IPS-18c (cell line): ENCODE results near the gene SOHLH1.

Experiments
- H3K4me3 ChIP-seq: 2 replicates; pipeline ENCODE4 v1.7.0; 2013; ENCODE audit warnings: low read depth, mild to moderate bottlenecking, low read length, moderate library complexity; ENCODE audit not compliant: insufficient read depth
- H3K9me3 ChIP-seq: one replicate; pipeline ENCODE4 v1.6.1; 2013; ENCODE audit warnings: mild to moderate bottlenecking, low read length, moderate library complexity; ENCODE audit not compliant: control insufficient read depth, insufficient read depth

Gene SOHLH1

GRCh38 chr9:135699440-135699839, at the start of gene SOHLH1:
Gene SOHLH1, minus strand, starts transcription at chr9:135699481. Its CDS starts 14 bp downstream, at chr9:135699467.
- H3K4me3 ChIP-seq: no peak within 1 kb of the TSS
- H3K9me3 ChIP-seq: no peaks in the 10 kb centered on the region

GRCh38 chr9:135748676-135749075, 49.4 kb upstream of the SOHLH1 start:
- H3K4me3 ChIP-seq: no peak overlapping the region

GRCh38 chr9:135747311-135747710, 48.0 kb upstream of the SOHLH1 start:
- H3K4me3 ChIP-seq: no peak overlapping the region
- no peaks in the 10 kb centered on the region for H3K9me3 ChIP-seq

More at GRCh38 chr9:135748676-135749075, 49.4 kb upstream of the SOHLH1 start:
- no peaks in the 10 kb centered on the region for H3K9me3 ChIP-seq

GRCh38 chr9:135746565-135746964, 47.3 kb upstream of the SOHLH1 start:
- Histone ChIP-seq H3K4me3 (no peak overlapping the region), H3K9me3 (no peaks in the 10 kb centered on the region)

GRCh38 chr9:135745686-135746324, 46.5 kb upstream of the SOHLH1 start:
- Histone ChIP-seq H3K4me3 (no peak overlapping the region), H3K9me3 (no peaks in the 10 kb centered on the region)

GRCh38 chr9:135745189-135745588, 45.9 kb upstream of the SOHLH1 start:
- no peaks in the 10 kb centered on the region for H3K9me3 ChIP-seq

GRCh38 chr9:135744333-135745070, 45.2 kb upstream of the SOHLH1 start:
- H3K9me3 ChIP-seq: no peaks in the 10 kb centered on the region
- H3K4me3 ChIP-seq: no peak overlapping the region

More at GRCh38 chr9:135745189-135745588, 45.9 kb upstream of the SOHLH1 start:
- H3K4me3 ChIP-seq: no peak overlapping the region

- no peak overlapping the region for H3K4me3 ChIP-seq
- H3K9me3 ChIP-seq: no peaks in the 10 kb centered on the region
Measured at GRCh38 chr9:135743546-135744332, 44.5 kb upstream of the SOHLH1 start.

GRCh38 chr9:135743021-135743420, 43.7 kb upstream of the SOHLH1 start:
- Histone ChIP-seq H3K9me3 (no peaks in the 10 kb centered on the region), H3K4me3 (no peak overlapping the region)

GRCh38 chr9:135741276-135742219, 42.3 kb upstream of the SOHLH1 start:
- no peaks in the 10 kb centered on the region for H3K9me3 ChIP-seq
- H3K4me3 ChIP-seq: no peak overlapping the region

GRCh38 chr9:135739271-135740220, 40.3 kb upstream of the SOHLH1 start:
- no peak overlapping the region for H3K4me3 ChIP-seq
- H3K9me3 ChIP-seq: no peaks in the 10 kb centered on the region

GRCh38 chr9:135737840-135738521, 38.7 kb upstream of the SOHLH1 start:
- H3K9me3 ChIP-seq: no peaks in the 10 kb centered on the region
- no peak overlapping the region for H3K4me3 ChIP-seq

GRCh38 chr9:135736979-135737839, 37.9 kb upstream of the SOHLH1 start:
- no peak overlapping the region for H3K4me3 ChIP-seq

GRCh38 chr9:135736272-135736978, 37.1 kb upstream of the SOHLH1 start:
- no peak overlapping the region for H3K4me3 ChIP-seq
- H3K9me3 ChIP-seq: peaks cover 3% of the 10 kb centered on the region

More at GRCh38 chr9:135736979-135737839, 37.9 kb upstream of the SOHLH1 start:
- H3K9me3 ChIP-seq: peaks cover 3% of the 10 kb centered on the region
